DND-41 (cell line): ENCODE results near the gene FOXP1.

ENCODE experiments used
- CTCF ChIP-seq: IDR thresholded peaks from 2 replicates; pipeline ENCODE4 v1.5.1; 2012; ENCODE audit warnings: borderline replicate concordance, low read length, moderate library complexity, mild to moderate bottlenecking; ENCODE audit not compliant: poor library complexity, severe bottlenecking; ENCODE audit errors: extremely low read depth
- EZH2 ChIP-seq: IDR thresholded peaks from 3 replicates; pipeline ENCODE4 v1.6.1; 2012; ENCODE audit warnings: borderline replicate concordance, low read depth, mild to moderate bottlenecking, moderate library complexity, low read length, inconsistent platforms; ENCODE audit not compliant: severe bottlenecking

DNA sequence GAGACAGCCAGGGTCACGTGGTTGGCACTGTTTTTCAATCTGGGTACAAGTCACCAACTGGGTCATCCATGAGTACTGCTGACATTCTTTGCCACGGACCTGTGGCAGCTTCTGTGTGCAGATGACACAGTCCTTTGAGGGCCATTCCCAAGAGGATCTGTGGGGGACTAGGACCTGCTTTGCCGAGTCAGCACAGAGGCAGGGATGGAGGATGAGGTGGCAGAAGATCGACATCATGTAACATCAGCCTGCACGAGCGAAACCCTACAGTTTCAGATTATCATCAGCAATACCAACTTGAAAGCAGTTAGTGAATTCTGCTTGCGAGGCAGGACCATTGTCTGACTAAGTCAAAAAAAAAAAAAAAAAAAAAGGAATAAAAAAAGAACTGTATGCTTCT lies 227.7 kb downstream of the FOXP1 start:
- TF ChIP-seq CTCF (no peak), EZH2 (no peak)
